Stimulated activated CD4-positive, alpha-beta T cell treated with anti-CD3 and anti-CD28 coated beads, TNF-alpha, amount 100 ng/mL, for 24 hours (primary cell): ENCODE results near the gene TSPAN33.
A peak's percentile ranks its signal among the peaks of the same experiment; 100 is the strongest.

ENCODE experiments used
- DNase-seq, 3 experiments: peaks; one replicate each; pipeline ENCODE4 v3.0.0-alpha.2; 2020; ENCODE audit warnings: low read depth in 3 of 3

The TSPAN33 gene

DNA sequence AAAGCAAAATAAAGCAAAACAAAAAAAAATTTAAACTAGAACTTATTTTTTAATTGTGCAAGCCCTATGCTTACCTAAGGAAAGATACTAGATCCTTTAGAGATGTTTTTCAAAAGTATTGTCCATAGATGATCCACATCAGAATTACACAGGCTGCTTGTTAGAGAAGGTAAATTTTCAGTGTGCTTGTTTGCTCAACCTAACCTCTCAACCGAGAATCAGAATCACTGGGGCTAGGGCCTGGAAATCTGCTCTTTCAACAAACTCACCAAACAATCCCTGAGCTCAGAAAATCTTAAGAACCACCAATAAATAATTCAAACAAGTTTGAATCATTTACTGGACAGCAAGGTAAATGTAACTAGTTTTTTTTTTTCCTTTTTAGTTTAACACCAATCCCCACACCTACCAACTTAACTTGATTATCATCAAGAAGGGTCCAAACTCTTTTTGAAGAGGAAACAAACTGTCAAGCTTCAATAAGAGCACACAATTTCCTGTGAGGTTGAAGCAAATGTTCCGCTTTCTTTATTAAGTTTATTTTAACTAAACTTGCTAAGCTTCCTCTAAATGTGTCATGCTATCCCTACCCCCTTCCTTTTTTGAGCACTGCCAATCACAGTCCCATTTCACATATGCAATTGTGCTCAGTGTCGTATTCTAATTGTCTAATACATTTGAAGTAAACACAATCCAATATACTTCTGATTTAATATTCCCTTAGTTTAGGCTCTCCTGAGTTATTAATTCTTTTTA, 7.4 kb upstream of the TSPAN33 start:
- no peak for DNase-seq

GRCh38 chr7:129143724-129144094, 798 bp upstream of the TSPAN33 start:
- no peak for DNase-seq

DNA sequence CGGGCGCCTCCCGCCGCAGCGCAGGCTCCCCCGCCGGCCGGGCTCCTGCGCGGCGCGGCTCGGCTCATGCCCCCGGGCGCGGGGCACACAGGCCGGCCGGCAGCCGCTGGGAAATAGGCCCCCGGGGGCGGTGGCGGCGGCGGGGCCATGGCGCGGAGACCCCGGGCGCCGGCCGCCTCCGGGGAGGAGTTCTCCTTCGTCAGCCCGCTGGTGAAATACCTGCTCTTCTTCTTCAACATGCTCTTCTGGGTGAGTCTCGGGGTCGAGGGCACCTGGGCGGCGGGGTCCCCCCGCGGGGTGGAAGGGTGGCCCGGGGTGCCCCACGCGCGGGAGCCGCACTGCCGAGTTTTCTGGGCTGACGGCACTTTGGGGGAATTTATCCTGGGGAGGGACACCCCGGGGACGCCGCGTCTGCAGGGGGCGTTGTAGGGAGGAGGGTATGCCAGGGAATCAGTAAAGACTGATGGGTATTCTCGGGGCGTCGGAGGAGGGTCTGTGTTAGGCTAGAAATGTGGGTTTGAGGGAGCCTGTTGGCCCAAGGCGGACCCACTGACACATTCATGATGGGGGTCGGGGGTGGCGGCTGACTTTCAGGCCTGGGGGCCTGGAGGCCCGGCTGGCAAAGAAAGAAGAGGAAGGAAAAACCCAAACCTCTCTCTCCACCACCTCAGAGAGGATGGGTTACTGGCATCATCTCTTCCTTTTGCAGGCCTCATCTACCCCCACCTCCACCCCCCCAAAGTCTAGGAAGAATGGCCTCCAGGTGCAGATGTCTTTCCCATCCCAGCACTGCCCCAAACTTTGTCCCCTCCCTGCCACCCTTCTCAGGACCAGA, 544 bp downstream of the TSPAN33 start:
- DNase-seq = no peak

DNA sequence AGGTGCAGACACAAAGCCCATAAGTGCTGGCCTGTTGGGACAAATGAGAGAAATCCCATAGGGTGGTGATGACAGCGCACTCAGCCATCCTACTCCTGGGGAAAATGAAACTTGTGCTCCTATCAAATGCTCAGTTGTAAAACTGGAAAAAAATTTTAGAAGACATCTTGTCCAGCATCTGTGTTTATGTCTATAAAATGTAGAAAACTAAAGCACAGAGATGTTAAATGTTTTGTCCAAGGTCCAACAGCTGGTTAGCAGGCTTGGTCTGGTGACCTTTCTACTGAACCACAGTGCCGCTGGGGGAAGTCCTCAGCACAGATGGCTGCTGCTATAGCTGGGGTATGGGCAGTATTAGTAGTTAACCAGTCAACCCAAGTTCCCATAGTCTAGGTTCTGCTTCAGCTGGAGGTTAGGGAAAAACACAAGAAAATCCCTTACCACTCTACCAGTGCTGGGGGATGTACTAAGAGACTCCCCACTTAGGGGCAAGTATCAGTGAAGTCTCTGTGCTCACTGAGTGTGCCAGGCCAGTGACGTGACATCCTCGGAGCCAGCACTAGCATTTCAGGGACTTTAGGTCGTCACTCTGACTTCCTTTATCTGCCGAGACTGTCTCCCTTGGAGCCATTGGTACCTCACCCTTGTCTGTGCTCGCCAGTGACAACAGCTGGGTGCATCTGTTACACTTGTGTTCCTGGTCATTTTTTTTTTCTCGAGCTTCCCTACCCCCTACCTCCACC, 1.9 kb downstream of the TSPAN33 start:
- DNase-seq = no peak

DNA sequence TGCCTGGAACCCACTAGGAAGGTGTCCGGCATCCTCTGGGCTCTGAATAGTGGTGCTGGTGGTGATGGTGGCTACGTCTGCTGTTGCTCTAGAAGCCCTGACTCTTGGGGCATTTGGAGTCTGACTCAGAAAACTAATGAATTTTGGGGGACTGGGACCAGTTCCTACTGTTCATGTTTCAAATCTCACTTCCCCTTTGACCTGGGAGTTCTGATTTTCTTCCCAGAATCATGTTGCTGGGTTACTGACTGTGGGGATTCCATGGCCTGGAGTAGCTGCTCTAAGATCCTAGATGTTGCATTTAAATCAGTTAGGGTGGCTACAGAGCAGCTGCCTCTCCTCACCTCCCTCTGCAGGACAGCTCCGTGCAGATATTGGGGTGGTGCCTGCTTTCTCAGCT, 3.2 kb downstream of the TSPAN33 start:
- DNase-seq = no peak

DNA sequence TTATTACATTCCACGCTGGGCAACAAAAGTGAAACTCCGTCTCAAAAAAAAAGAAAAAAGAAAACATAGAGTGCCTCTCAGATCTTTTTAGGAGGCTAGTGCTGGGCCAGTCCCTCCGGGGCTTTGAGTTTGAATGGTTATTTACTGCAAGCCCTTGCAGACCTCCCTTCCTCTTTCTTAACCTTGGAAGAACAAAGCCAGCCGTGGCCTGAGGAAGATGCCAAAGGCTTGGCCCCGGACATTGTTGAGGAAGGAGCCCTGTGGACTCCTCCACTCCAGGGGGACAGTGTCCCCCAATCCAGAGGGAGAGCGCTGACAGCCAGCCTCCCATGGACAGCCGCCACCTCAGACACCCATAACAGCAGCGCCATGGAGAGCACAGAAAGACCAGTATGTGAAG, 5.0 kb downstream of the TSPAN33 start:
- DNase-seq = no peak

- DNase-seq = no peak
These were observed 5.9 kb downstream of the TSPAN33 start for GRCh38 chr7:129150199-129150996.

GRCh38 chr7:129157651-129158050, 13.1 kb downstream of the TSPAN33 start:
- DNase-seq = no peak

- no peak for DNase-seq
These were observed 15.0 kb downstream of the TSPAN33 start for GRCh38 chr7:129159539-129159938.

DNA sequence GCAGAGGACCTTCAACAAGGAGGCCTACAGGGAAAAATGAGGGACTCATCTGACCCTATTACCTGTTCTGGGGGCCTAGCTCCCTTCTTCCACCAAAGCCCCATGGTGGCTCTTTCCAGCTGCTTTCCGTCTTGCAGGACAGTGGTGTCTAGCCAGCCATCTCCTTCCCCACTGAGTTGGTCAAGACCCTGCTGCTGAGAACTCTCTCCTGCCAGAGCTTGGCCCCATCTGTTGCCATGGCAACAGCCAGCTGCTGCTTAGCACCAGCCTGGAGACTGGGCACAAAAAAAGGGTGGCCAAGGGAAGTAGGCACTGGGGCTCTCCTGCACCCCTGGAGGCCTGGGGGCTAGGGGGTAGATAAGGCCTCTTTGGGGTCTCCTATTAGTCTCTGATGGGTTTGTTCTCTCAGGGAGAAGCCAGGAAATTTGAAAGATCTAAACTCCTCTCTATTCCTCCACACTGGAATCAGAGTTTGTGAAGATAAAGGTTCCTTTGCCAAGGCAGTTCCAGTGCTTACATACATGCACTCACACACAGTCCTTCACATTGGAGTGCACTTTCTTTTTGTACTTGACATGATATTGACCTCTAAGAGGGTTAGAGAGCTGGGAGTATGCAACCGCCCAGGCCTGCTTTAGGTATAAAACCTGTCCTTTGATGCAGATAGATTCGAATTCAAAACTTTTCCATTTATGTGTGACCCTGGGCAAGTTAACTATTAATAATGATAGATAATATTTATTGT, 15.8 kb downstream of the TSPAN33 start:
- no peak for DNase-seq

- DNase-seq = no peak
These were observed 17.2 kb downstream of the TSPAN33 start for GRCh38 chr7:129161524-129162225.

- DNase-seq = no peak
These were observed 18.2 kb downstream of the TSPAN33 start for GRCh38 chr7:129162732-129163131.

GRCh38 chr7:129163875-129164544, 19.5 kb downstream of the TSPAN33 start:
- no peak for DNase-seq

- no peak for DNase-seq
These were observed 22.2 kb downstream of the TSPAN33 start for GRCh38 chr7:129166745-129167144.

DNA sequence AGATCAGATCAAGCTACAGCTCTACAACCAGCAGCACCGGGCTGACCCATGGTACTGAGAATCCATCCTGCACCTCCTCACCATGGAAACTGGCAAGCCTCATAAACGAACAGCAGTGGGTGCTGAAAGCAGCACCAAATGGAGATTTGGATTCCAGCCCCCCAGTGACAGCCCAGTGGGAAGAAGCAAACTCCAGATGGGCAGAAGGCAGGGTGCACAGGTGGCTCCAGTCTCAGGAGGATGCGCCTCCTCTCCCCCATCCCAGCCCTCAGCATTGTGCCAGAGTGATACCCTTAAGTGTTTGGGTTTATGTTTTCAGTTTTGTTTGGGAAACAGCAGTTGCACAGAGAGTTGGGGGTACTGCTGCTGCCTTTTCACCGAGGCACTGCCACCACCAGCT, 23.3 kb downstream of the TSPAN33 start:
- DNase-seq = no peak

DNA sequence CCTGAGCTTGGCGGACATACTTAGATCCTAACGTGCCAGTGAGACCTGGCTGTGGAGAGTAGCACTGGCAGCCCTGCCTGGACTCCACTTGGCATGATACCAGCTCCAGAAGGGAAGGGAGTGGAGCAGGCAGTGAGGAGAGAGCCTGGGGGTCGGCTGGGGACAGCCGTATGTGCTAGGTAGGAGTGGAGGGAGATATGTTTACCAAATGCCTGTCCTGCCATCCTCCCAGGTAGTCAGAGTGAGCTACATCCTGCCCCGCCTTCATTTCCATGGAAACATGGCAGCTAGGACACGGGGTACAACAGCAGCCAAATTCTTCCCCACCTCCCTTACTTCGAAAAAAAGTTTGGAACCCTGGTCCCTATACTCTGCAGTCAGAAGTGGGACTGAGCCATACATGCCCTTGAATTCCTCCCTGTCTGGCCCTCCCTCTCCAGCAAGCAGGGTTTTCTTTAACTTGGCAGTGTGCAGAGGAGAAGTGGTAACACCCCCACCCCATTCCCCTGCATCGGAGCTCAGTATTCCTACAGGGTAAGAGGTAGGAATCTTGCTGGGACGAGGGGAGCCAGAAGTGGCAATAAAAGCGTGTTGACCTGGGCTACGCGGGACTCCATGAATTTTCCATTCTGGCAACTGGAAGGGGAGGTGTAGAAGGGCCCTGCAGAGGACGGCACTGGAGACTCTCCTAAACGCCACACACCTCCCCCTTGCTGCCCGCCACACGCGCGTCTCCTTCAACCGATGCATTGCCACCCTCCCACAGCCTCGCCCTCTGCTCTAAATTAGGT, 23.9 kb downstream of the TSPAN33 start:
- no peak for DNase-seq

DNA sequence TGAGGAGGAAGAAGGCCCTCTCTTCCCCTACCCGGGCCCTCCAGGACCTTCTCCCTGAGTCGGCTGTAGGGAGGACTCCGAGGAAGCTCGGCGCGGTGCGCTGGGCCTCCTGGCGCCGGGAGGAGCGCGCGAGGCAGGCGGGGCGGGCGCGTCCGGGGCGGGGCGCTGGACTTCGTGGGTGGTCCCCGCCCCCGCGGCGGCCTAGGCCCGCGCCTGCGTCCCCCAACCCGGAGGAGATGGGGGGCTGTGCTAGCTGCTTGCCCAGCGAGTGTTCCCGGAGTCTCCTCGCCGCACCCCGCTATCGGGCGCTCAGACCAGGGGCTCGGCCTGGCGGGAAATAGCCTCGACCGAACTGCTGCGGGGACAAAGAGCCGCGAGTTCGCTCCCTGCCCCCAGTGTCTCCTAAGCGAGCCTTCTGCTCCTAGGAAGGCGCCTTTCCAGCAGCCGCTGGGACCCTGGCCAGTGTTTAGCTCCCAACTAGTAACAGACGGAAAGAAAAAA, 24.7 kb downstream of the TSPAN33 start:
- peak in 1 of 3 experiments; percentile 38 for DNase-seq

DNA sequence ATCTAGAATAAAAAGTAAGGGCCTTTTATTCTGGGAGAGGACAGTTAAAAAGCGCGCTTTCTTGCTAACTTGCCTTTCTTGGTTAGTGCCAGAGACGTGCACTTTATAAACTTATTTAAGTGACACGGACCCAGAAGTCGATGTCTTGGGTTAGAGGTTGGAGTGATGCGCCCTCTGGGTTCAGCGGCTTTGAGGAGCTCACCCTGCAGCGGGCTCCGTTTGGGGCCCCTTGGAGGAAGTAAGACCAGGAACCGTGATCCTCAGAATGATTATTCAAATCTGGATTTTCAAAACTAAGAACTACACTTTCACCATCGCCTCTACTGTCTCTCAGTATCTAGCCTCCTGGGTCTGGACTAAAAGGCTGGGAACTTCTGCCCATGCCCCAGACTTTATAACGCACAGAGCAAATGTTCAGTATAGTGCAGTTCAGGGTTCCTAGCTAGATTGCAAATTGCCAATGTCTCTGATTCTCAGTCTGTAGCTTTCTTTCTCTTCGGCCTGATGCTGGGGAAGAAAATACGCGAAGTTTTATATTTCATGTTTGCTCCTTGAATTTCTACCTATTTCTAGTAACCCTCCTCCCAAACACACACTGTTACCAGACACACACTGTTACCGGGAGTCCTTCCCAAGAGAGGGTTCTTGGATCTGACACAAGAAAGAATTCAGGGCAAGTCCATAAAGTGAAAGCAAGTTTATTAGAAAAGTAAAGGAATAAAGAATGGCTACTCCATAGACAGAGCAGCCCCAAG, 25.4 kb downstream of the TSPAN33 start:
- DNase-seq = peak in 1 of 3 experiments; percentile 25
